Calu3 (cell line): ENCODE measurements around the gene SSTR4. TPM values are rescaled to one million over a fixed set of nuclear protein-coding genes. Genes with fewer than 3 reads are reported as not detected.

ENCODE experiments used
- BruUV-seq: library from RNA; stranded (reverse); fragments of 400-500 nt; replicated peaks from 2 replicates; lab custom pipeline; 2021; lab: Mats Ljungman, UMichigan
- CTCF ChIA-PET: fragments of 300-600 bp; sonication (Branson Sonifier 250); formaldehyde crosslinking; loops from one replicate; lab custom pipeline; 2022; ENCODE audit warnings: antibody characterized with exemption; lab: Charles Lee
- DNase-seq: peaks from one replicate; pipeline ENCODE4 v3.0.0; 2022
- H3K27ac Mint-ChIP-seq: one replicate; pipeline ENCODE4 v1.8.0; 2022; ENCODE audit warnings: mixed read lengths; ENCODE audit not compliant: unreplicated experiment
- H3K27me3 Mint-ChIP-seq: one replicate; pipeline ENCODE4 v1.8.0; 2022; ENCODE audit warnings: mixed read lengths; ENCODE audit not compliant: unreplicated experiment
- H3K36me3 Mint-ChIP-seq: one replicate; pipeline ENCODE4 v1.8.0; 2022; ENCODE audit warnings: mild to moderate bottlenecking, moderate library complexity, mixed read lengths; ENCODE audit not compliant: insufficient read depth, unreplicated experiment
- H3K4me1 Mint-ChIP-seq: one replicate; pipeline ENCODE4 v1.8.0; 2022; ENCODE audit warnings: mild to moderate bottlenecking, low read depth, mixed read lengths; ENCODE audit not compliant: unreplicated experiment
- H3K4me3 Mint-ChIP-seq: one replicate; pipeline ENCODE4 v1.8.0; 2022; ENCODE audit warnings: mild to moderate bottlenecking, low read depth, moderate library complexity, mixed read lengths; ENCODE audit not compliant: unreplicated experiment
- H3K9me3 Mint-ChIP-seq: one replicate; pipeline ENCODE4 v1.8.0; 2022; ENCODE audit warnings: low read depth, mixed read lengths; ENCODE audit not compliant: unreplicated experiment
- CTCF ChIP-seq: fragments of 200-600 bp; IDR thresholded peaks from one replicate; pipeline ENCODE4 v1.8.0; 2022; ENCODE audit warnings: antibody characterized with exemption; ENCODE audit not compliant: unreplicated experiment
- intact Hi-C: fragments of 100-400 bp; cut with micrococcal nuclease; formaldehyde crosslinking; loops from one replicate; pipeline ENCODE4 v1.10.0; 2022; ENCODE audit not compliant: unreplicated experiment
- total RNA-seq: library from RNA; stranded (reverse); gene quantifications from 2 replicates; pipeline ENCODE4 v1.2.3, GENCODE V29; 2022

SSTR4 gene
- total RNA-seq, 1 experiment from 2014 or later: not detected

GRCh38 chr20:23084282-23084844 is 49.3 kb downstream of the SSTR4 start:
- intact Hi-C loops: no loop called here
- no peak for TF ChIP-seq CTCF
- no peak overlapping the region for H3K27ac Mint-ChIP-seq
- H3K27me3 Mint-ChIP-seq: peaks cover 19% of the 10 kb centered on the region
- H3K4me1 Mint-ChIP-seq: no peaks in the 10 kb centered on the region
- BruUV-seq: no TSS peak
- H3K9me3 Mint-ChIP-seq: no peaks in the 10 kb centered on the region
- CTCF ChIA-PET: no interaction called here
- no peak overlapping the region for H3K4me3 Mint-ChIP-seq
- no peak for DNase-seq
- no peaks in the 10 kb centered on the region for H3K36me3 Mint-ChIP-seq

GRCh38 chr20:23084845-23085365 is 49.8 kb downstream of the SSTR4 start:
- H3K27me3 Mint-ChIP-seq: peaks cover 19% of the 10 kb centered on the region
- no TSS peak for BruUV-seq
- no peak for DNase-seq
- no peak overlapping the region for H3K4me3 Mint-ChIP-seq
- no peaks in the 10 kb centered on the region for H3K4me1 Mint-ChIP-seq
- intact Hi-C loops: no loop called here
- CTCF ChIA-PET: no interaction called here
- H3K9me3 Mint-ChIP-seq: no peaks in the 10 kb centered on the region
- H3K36me3 Mint-ChIP-seq: no peaks in the 10 kb centered on the region
- TF ChIP-seq CTCF: no peak
- no peak overlapping the region for H3K27ac Mint-ChIP-seq

GRCh38 chr20:23085436-23086055 is 50.4 kb downstream of the SSTR4 start:
- TF ChIP-seq CTCF: no peak
- no peak overlapping the region for H3K4me3 Mint-ChIP-seq
- no peaks in the 10 kb centered on the region for H3K4me1 Mint-ChIP-seq
- DNase-seq: no peak
- intact Hi-C loops: no loop called here
- H3K27ac Mint-ChIP-seq: no peak overlapping the region
- CTCF ChIA-PET: no interaction called here
- peaks cover 19% of the 10 kb centered on the region for H3K27me3 Mint-ChIP-seq
- BruUV-seq: no TSS peak
- no peaks in the 10 kb centered on the region for H3K36me3 Mint-ChIP-seq
- no peaks in the 10 kb centered on the region for H3K9me3 Mint-ChIP-seq

- no peak for DNase-seq
- intact Hi-C loops: no loop called here
- CTCF ChIA-PET: no interaction called here
- Mint-ChIP-seq H3K9me3 (no peaks in the 10 kb centered on the region), H3K27me3 (peaks cover 19% of the 10 kb centered on the region), H3K36me3 (no peaks in the 10 kb centered on the region), H3K4me1 (no peaks in the 10 kb centered on the region), H3K4me3 (no peak within 1 kb of the TSS), H3K27ac (no peak within 1 kb of the TSS)
- no TSS peak for BruUV-seq
- TF ChIP-seq CTCF: no peak
Measured at GRCh38 chr20:23086056-23086566, 51.0 kb downstream of the SSTR4 start, which contains the start of gene CD93. Gene CD93, minus strand, starts transcription at chr20:23086324. Its CDS starts 132 bp downstream, at chr20:23086192.
